HuH-7.5 (cell line): ENCODE measurements around the gene CSRP2.

Source experiments
- DNase-seq: peaks from one replicate; pipeline ENCODE4 v3.0.0; 2011; ENCODE audit warnings: low spot score

Gene CSRP2

GRCh38 chr12:76878899-76879709 lies at the start of gene CSRP2:
TSS of gene CSRP2 (minus strand) at chr12:76879019. CDS start at chr12:76866260, 12,759 bp downstream.
- peak; percentile 87 for DNase-seq

GRCh38 chr12:76927170-76927784 lies 48.5 kb upstream of the CSRP2 start:
- DNase-seq, result peak; percentile 27

- DNase-seq, result no peak
Measured at GRCh38 chr12:76925135-76925534, 46.3 kb upstream of the CSRP2 start.

- no peak for DNase-seq
Measured at GRCh38 chr12:76922866-76923265, 44.0 kb upstream of the CSRP2 start.

GRCh38 chr12:76921891-76922664 lies 43.3 kb upstream of the CSRP2 start:
- no peak for DNase-seq

- no peak for DNase-seq
Measured at GRCh38 chr12:76921100-76921471, 42.3 kb upstream of the CSRP2 start.

GRCh38 chr12:76920172-76921099 lies 41.6 kb upstream of the CSRP2 start:
- DNase-seq, result no peak

GRCh38 chr12:76919383-76920171 lies 40.8 kb upstream of the CSRP2 start:
- no peak for DNase-seq

GRCh38 chr12:76916170-76916540 lies 37.3 kb upstream of the CSRP2 start:
- DNase-seq, result no peak

- no peak for DNase-seq
Measured at GRCh38 chr12:76915361-76916169, 36.7 kb upstream of the CSRP2 start.

GRCh38 chr12:76914102-76914859 lies 35.5 kb upstream of the CSRP2 start:
- no peak for DNase-seq

GRCh38 chr12:76909290-76909689 lies 30.5 kb upstream of the CSRP2 start:
- no peak for DNase-seq

- no peak for DNase-seq
Measured at GRCh38 chr12:76908303-76909017, 29.6 kb upstream of the CSRP2 start.

GRCh38 chr12:76901628-76902380 lies 23.0 kb upstream of the CSRP2 start:
- no peak for DNase-seq

GRCh38 chr12:76899522-76899921 lies 20.7 kb upstream of the CSRP2 start:
- no peak for DNase-seq

GRCh38 chr12:76898442-76898841 lies 19.6 kb upstream of the CSRP2 start:
- DNase-seq, result no peak

GRCh38 chr12:76896274-76896673 lies 17.5 kb upstream of the CSRP2 start:
- no peak for DNase-seq

GRCh38 chr12:76895796-76896195 lies 17.0 kb upstream of the CSRP2 start:
- DNase-seq, result no peak
